ENCODE measurements around the gene CNTNAP2. TPM values are rescaled to one million over a fixed set of nuclear protein-coding genes. Genes with fewer than 3 reads are reported as not detected.
"Not testable (repeated sequence)": the region's sequence is repeated elsewhere in the genome, so short reads cannot be mapped to it uniquely, and the experiment has no call there.

Gene CNTNAP2
- total and polyA plus RNA-seq, 9 donors = 8.3 to 18.8 (median 10.4) TPM

DNA sequence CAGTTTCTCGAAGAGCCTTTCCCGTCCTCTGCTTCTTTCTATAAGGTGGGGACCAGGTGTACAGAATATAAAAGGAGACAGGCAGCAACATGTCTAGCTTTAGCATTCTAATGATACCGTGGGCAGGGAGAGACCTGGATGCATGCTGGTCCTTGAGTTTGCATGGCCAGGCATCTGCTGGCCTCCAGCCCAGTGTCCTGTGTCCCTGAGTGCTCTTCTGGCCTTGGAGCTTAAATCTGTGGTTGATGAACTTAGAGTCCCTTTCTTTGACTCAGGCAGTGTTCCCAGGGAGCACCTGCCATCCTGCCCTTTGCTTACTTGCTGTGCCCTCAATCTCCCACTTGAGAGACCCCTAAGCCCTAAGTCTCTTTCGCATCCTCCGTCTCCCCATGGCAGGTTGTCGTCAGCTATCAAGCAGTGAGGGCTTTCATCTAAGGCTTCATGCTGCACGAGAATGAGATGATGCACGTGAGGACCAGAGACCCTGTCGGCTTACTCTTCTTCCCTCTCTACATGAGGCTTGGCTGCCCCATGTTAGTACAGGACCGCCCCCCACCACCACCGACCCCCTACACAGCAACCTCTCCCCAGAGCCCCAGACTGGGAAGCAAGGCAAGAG is 2160.6 kb downstream of the CNTNAP2 start:
- H3K4me1 ChIP-seq (ENCODE audit: control insufficient read depth, insufficient read depth, low read length) = peaks cover 4% of the 10 kb centered on the region
- no peak overlapping the region for H3K4me3 ChIP-seq (ENCODE audit: low read length)
- DNase-seq = no peak
- no peaks in the 10 kb centered on the region for H3K27me3 ChIP-seq (ENCODE audit: control insufficient read depth, insufficient read depth, low read length)
- H3K27ac ChIP-seq (ENCODE audit: low read length) = no peak overlapping the region
- 79% methylated on average over 7 of the region's 11 CpGs for WGBS (ENCODE audit: insufficient coverage)
- no peaks in the 10 kb centered on the region for H3K36me3 ChIP-seq (ENCODE audit: control insufficient read depth, insufficient read depth, low read length)
- no peaks in the 10 kb centered on the region for H3K9me3 ChIP-seq (replicated peaks; ENCODE audit: control insufficient read depth, low read depth, low read length)

DNA sequence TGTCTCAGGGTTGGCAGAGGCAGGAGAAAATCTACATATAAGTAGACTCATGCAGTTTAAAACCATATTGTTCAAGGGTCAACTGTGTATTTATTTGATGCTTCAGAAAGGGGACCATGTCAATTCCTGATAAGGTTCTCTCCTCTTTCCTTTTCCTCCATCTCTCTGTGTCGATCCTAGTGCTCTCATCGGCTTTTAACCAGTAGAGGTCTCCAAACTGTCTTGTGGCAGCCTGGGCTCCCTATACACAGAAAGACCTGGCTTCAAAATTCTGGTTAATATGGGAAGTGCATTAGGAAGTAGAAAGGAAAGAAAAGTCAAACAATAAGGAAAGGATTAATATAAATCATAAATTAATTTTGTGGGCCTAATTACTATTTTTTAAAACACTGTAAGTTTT is 2169.5 kb downstream of the CNTNAP2 start:
- DNase-seq = peak; percentile 68

DNA sequence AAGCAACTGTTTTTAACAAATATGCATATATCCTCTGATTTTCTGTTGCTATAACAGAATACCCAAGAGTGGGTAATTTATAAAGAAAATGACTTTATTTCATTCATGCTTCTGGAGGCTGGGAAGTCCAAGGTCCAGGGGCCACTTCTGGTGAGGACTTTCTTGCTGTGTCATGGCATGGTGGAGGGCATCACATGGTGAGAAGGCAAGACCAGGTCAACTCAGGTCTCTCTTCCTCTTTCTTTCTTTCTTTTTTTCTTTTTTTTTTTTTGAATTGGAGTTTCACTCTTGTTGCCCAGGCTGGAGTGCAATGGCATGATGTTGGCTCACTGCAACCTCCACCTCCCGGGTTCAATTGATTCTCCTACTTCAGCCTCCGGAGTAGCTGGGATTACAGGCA is 2170.9 kb downstream of the CNTNAP2 start:
- Histone ChIP-seq H3K4me1 (ENCODE audit: control insufficient read depth, insufficient read depth, low read length) (no peaks in the 10 kb centered on the region), H3K4me3 (ENCODE audit: low read length) (no peak overlapping the region), H3K9me3 (replicated peaks; ENCODE audit: control insufficient read depth, low read depth, low read length) (no peaks in the 10 kb centered on the region), H3K27me3 (ENCODE audit: control insufficient read depth, insufficient read depth, low read length) (no peaks in the 10 kb centered on the region), H3K27ac (ENCODE audit: low read length) (no peak overlapping the region), H3K36me3 (ENCODE audit: control insufficient read depth, insufficient read depth, low read length) (no peaks in the 10 kb centered on the region)
- WGBS (ENCODE audit: insufficient coverage) = 100% methylated on average over 1 of the region's 2 CpGs
- no peak for DNase-seq

More for the DNA sequence above, 2169.5 kb downstream of the CNTNAP2 start:
- no peaks in the 10 kb centered on the region for H3K36me3 ChIP-seq (ENCODE audit: control insufficient read depth, insufficient read depth, low read length)
- H3K4me3 ChIP-seq (ENCODE audit: low read length) = no peak overlapping the region
- no peaks in the 10 kb centered on the region for H3K27me3 ChIP-seq (ENCODE audit: control insufficient read depth, insufficient read depth, low read length)
- no peaks in the 10 kb centered on the region for H3K9me3 ChIP-seq (replicated peaks; ENCODE audit: control insufficient read depth, low read depth, low read length)
- H3K27ac ChIP-seq (ENCODE audit: low read length) = no peak overlapping the region
- H3K4me1 ChIP-seq (ENCODE audit: control insufficient read depth, insufficient read depth, low read length) = no peaks in the 10 kb centered on the region
- WGBS (ENCODE audit: insufficient coverage) = no CpG with 5 or more reads among the region's 2 CpGs

DNA sequence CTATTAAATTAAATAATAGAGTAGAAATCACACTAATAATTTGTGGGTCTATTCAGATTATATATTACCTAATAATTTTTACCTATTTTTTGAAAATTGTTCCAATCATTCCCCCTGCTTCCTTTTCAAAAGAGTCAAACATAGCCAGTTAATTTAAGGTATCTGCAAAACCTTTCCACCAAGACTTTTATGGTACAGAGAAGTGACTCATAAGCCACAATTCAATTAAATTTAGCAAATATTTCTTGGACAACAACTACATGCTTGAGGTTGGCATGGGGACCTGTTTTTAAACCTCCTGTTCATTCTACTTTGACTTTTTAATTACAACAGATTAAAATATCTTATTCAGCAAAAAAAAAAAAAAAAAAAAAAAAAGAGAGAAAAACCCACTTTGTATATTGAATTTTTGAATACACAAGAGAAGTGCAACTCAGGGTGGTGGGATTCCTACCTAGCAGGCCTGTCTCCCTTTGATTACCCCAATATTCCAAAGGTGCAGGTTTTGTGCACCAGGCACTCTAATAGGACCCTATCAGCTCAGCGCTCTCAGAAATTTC is 2172.1 kb downstream of the CNTNAP2 start:
- Histone ChIP-seq H3K9me3 (replicated peaks; ENCODE audit: control insufficient read depth, low read depth, low read length) (no peaks in the 10 kb centered on the region), H3K36me3 (ENCODE audit: control insufficient read depth, insufficient read depth, low read length) (no peaks in the 10 kb centered on the region), H3K27ac (ENCODE audit: low read length) (no peak overlapping the region), H3K27me3 (ENCODE audit: control insufficient read depth, insufficient read depth, low read length) (no peaks in the 10 kb centered on the region), H3K4me1 (ENCODE audit: control insufficient read depth, insufficient read depth, low read length) (no peaks in the 10 kb centered on the region), H3K4me3 (ENCODE audit: low read length) (no peak overlapping the region)
- no CpG with 5 or more reads among the region's 1 CpG for WGBS (ENCODE audit: insufficient coverage)
- DNase-seq = no peak

DNA sequence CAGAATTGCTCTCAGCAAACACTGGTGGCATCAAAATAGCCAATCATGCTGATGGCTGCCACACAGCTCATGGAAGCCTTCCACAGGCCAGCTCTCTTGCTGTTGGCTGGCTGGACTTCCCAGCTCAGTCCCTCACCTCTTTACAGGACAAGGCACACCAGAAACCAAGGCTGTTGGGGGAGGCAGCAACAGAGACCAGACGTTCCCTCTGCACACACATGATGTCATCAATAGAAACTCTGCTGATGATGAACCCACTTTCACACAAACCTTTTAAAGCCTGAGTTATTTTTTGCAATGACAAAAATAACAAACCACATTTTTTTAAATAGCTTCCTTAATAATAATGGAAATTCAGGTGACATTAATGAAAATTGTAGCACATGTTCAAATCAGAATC is 2173.0 kb downstream of the CNTNAP2 start:
- no peaks in the 10 kb centered on the region for H3K27me3 ChIP-seq (ENCODE audit: control insufficient read depth, insufficient read depth, low read length)
- no peak overlapping the region for H3K4me3 ChIP-seq (ENCODE audit: low read length)
- no peaks in the 10 kb centered on the region for H3K4me1 ChIP-seq (ENCODE audit: control insufficient read depth, insufficient read depth, low read length)
- no peak for DNase-seq
- no peaks in the 10 kb centered on the region for H3K36me3 ChIP-seq (ENCODE audit: control insufficient read depth, insufficient read depth, low read length)
- H3K9me3 ChIP-seq (replicated peaks; ENCODE audit: control insufficient read depth, low read depth, low read length) = no peaks in the 10 kb centered on the region
- no peak overlapping the region for H3K27ac ChIP-seq (ENCODE audit: low read length)
- WGBS (ENCODE audit: insufficient coverage) = no CpG with 5 or more reads among the region's 1 CpG

DNA sequence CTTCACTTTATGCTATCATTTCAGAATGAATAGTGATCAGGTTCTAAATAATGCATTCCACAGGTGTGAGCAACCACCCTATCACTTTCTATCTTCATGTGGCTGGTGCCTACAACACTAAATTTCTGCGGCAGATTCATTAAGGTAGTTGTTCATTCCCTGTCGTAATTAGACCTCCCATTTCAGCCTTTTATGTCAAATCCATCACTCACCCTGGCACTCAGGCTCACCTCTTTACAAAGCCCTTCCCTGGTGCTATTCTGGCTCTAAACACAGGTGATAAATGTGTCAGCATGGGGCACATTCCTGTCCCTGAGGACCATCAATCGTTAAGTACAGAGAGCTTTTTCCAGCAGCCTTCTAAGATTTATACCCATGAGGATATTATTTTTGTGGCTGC is 2173.9 kb downstream of the CNTNAP2 start:
- Histone ChIP-seq H3K36me3 (ENCODE audit: control insufficient read depth, insufficient read depth, low read length) (no peaks in the 10 kb centered on the region), H3K27me3 (ENCODE audit: control insufficient read depth, insufficient read depth, low read length) (no peaks in the 10 kb centered on the region), H3K4me3 (ENCODE audit: low read length) (no peak overlapping the region), H3K4me1 (ENCODE audit: control insufficient read depth, insufficient read depth, low read length) (no peaks in the 10 kb centered on the region), H3K9me3 (replicated peaks; ENCODE audit: control insufficient read depth, low read depth, low read length) (no peaks in the 10 kb centered on the region), H3K27ac (ENCODE audit: low read length) (no peak overlapping the region)
- no peak for DNase-seq
- 34% methylated on average over 2 of the region's 3 CpGs for WGBS (ENCODE audit: insufficient coverage)

DNA sequence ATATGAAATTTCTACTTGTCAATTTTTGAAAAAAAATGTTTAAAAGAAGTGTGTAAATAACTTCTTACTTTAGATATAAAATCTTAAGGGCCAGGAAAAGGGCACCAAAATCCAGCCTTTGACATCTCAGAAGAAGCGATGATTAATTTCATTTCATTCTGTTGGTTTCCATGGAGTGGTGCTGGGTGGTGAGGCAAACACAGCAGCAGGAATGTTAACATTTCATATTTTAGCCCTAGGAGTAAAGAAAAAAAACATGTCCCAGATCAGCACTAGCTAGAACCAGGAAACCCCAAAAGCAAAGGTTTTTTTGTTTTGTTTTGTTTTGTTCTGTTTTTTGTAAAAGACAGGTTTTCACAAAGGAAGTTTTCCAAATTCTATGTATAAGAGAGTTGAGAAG is 2175.2 kb downstream of the CNTNAP2 start:
- Histone ChIP-seq H3K4me3 (ENCODE audit: low read length) (no peak overlapping the region), H3K27ac (ENCODE audit: low read length) (no peak overlapping the region), H3K9me3 (replicated peaks; ENCODE audit: control insufficient read depth, low read depth, low read length) (no peaks in the 10 kb centered on the region), H3K36me3 (ENCODE audit: control insufficient read depth, insufficient read depth, low read length) (no peaks in the 10 kb centered on the region), H3K27me3 (ENCODE audit: control insufficient read depth, insufficient read depth, low read length) (no peaks in the 10 kb centered on the region), H3K4me1 (ENCODE audit: control insufficient read depth, insufficient read depth, low read length) (no peaks in the 10 kb centered on the region)
- DNase-seq = no peak
- no CpG with 5 or more reads among the region's 1 CpG for WGBS (ENCODE audit: insufficient coverage)

DNA sequence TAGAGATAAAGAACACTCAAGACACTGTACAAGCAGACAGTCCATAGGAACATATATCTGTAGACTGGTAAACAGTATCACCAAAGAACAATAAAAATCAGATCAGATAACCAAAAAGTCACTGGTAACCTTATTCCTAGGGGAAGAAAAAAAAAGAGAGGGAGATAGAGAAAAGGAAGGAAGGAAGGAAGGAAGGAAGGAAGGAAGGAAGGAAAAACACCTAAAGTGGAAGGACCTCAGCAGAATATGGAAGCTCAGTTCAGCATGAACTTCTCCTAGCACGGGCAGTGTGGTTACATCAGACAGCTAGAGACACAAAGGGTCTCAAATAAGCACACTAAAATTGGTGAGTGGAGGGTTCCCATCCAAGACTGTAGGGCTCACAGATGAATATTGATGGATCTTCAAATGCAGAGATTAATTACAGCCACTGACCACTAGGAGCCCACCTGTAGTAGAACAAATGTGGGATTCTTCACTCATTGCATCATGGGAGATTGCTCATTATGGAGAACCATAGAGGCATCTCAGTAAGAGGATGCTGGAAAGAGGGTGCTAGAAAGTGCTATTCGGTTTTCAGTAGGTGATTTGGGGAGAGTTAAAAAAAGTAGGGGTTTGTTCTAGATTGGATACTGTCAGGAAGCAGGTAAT is 2180.5 kb downstream of the CNTNAP2 start:
- no peaks in the 10 kb centered on the region for H3K27me3 ChIP-seq (ENCODE audit: control insufficient read depth, insufficient read depth, low read length)
- no peaks in the 10 kb centered on the region for H3K4me1 ChIP-seq (ENCODE audit: control insufficient read depth, insufficient read depth, low read length)
- no peaks in the 10 kb centered on the region for H3K9me3 ChIP-seq (replicated peaks; ENCODE audit: control insufficient read depth, low read depth, low read length)
- H3K27ac ChIP-seq (ENCODE audit: low read length) = no peak overlapping the region
- no peak for DNase-seq
- no peak overlapping the region for H3K4me3 ChIP-seq (ENCODE audit: low read length)
- 95% methylated on average over 2 of the region's 2 CpGs for WGBS (ENCODE audit: insufficient coverage)
- H3K36me3 ChIP-seq (ENCODE audit: control insufficient read depth, insufficient read depth, low read length) = no peaks in the 10 kb centered on the region

DNA sequence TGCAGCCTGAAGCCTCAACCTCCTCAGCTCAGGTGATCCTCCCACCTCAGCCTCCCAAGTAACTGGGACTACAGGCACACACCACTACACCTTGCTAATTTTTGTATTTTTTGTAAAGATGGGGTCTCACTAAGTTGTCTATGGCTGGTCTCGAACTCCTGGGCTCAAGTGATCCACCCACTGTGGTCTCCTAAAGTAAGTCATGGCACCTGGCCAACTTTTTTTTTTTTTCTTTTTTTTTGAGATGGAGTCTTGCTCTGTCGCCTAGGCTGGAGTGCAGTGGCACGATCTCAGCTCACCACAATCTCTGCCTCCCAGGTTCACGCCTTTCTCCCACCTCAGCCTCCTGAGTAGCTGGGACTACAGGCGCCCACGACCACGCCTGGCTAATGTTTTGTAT is 2182.2 kb downstream of the CNTNAP2 start:
- H3K4me1 ChIP-seq (ENCODE audit: control insufficient read depth, insufficient read depth, low read length); H3K4me3 ChIP-seq (ENCODE audit: low read length); H3K9me3 ChIP-seq (replicated peaks; ENCODE audit: control insufficient read depth, low read depth, low read length); DNase-seq; H3K36me3 ChIP-seq (ENCODE audit: control insufficient read depth, insufficient read depth, low read length); H3K27ac ChIP-seq (ENCODE audit: low read length); H3K27me3 ChIP-seq (ENCODE audit: control insufficient read depth, insufficient read depth, low read length): not testable (repeated sequence)
- no CpG with 5 or more reads among the region's 7 CpGs for WGBS (ENCODE audit: insufficient coverage)

DNA sequence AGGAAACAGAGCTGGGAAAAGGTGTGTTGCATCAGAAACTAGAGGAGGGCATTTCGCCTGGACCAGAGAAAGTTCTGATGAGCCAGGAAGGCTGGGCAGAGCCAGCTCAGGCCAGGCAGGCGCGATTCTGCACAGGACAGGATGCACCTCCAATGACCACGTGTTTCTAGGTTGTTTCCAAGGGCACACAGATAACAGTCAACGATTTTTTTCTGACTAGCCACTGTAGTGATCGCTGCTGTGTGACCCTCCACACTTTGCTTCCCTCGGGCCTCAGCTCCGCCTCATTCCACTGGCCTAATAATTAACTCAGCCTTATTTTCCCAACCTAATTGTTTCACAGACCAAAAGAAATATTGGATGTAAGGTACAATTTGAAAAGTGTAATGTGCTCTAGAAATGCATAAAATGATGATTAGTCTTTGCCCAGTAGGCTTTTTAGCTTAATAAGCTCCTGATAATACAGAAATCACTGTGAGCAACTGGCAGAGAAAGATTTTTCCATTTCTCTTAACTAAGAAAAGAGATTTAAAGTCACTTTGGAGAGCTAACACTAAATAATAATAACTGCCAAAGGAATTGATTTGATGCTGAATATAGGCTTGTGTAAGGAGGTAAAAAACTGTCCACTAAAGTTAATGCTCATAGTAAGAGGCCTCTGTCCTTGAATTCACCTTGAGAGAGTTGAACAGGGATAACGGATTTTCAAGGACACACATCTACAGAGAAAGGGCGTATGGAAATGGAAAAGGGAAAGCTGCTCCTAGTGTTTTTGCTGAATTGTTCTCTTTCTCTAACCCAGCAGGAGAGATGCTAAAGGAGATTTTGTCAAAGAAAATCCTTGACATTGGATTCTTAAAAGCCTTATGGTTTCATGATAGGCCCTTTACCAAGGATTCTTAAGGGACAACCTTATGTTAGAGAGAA is 2183.0 kb downstream of the CNTNAP2 start:
- 72% methylated on average over 6 of the region's 10 CpGs for WGBS (ENCODE audit: insufficient coverage)
- no peak overlapping the region for H3K4me3 ChIP-seq (ENCODE audit: low read length)
- H3K27ac ChIP-seq (ENCODE audit: low read length) = no peak overlapping the region
- H3K4me1 ChIP-seq (ENCODE audit: control insufficient read depth, insufficient read depth, low read length) = peaks cover 5% of the 10 kb centered on the region
- no peak for DNase-seq
- H3K27me3 ChIP-seq (ENCODE audit: control insufficient read depth, insufficient read depth, low read length) = no peaks in the 10 kb centered on the region
- no peaks in the 10 kb centered on the region for H3K9me3 ChIP-seq (replicated peaks; ENCODE audit: control insufficient read depth, low read depth, low read length)
- H3K36me3 ChIP-seq (ENCODE audit: control insufficient read depth, insufficient read depth, low read length) = no peaks in the 10 kb centered on the region
